Kidney (tissue), 14 donors: Measurements from ENCODE around the gene MEX3A. TPM values are rescaled to one million over a fixed set of nuclear protein-coding genes. Genes with fewer than 3 reads are reported as not detected.
"Not testable (repeated sequence)": the region's sequence is repeated elsewhere in the genome, so short reads cannot be mapped to it uniquely, and the experiment has no call there.

Experiments
- DNase-seq, 5 donors: peaks; one replicate each; pipeline ENCODE4 v3.0.0-alpha.2; 2013 to 2020
- FAIRE-seq: peaks from 2 replicates; lab custom pipeline; 2012; peaks lifted over from hg19 to GRCh38; lab: Jason Lieb, UNC
- H3K27ac ChIP-seq, 2 donors: one replicate each; pipeline ENCODE4 v1.7.0; 2013; ENCODE audit warnings: low read depth in 2 of 2, low read length in 2 of 2, inconsistent platforms in 1 of 2
- H3K27me3 ChIP-seq: one replicate; pipeline ENCODE4 v1.7.1; 2013; ENCODE audit warnings: low read length, inconsistent platforms; ENCODE audit not compliant: control insufficient read depth, insufficient read depth
- H3K36me3 ChIP-seq, 3 donors: one replicate each; pipeline versions ENCODE4 v1.7.0 to v1.7.1; 2013; ENCODE audit warnings: low read length in 3 of 3, control low read depth in 1 of 3, inconsistent platforms in 1 of 3; ENCODE audit not compliant: insufficient read depth in 3 of 3, control insufficient read depth in 2 of 3
- H3K4me1 ChIP-seq, 3 donors: one replicate each; pipeline versions ENCODE4 v1.7.0 to v1.7.1; 2013; ENCODE audit warnings: low read length in 3 of 3, inconsistent platforms in 1 of 3, low read depth in 1 of 3; ENCODE audit not compliant: control insufficient read depth in 2 of 3, insufficient read depth in 2 of 3
- H3K4me3 ChIP-seq, 3 donors: one replicate each; pipeline versions ENCODE4 v1.7.0 to v1.8.1; 2013; ENCODE audit warnings: low read length in 3 of 3, control low read depth in 1 of 3, inconsistent platforms in 1 of 3
- H3K9ac ChIP-seq, 3 donors: one replicate each; pipeline versions ENCODE4 v1.7.0 to v1.7.1; 2013; ENCODE audit warnings: low read length in 3 of 3, control low read depth in 1 of 3, inconsistent platforms in 1 of 3
- H3K9me3 ChIP-seq, 3 donors: one replicate each; pipeline versions ENCODE4 v1.7.0 to v1.7.1; 2013; ENCODE audit warnings: low read length in 3 of 3, control low read depth in 1 of 3, inconsistent platforms in 1 of 3; ENCODE audit not compliant: control insufficient read depth in 2 of 3, insufficient read depth in 1 of 3
- intact Hi-C: fragments of 100-400 bp; cut with DNase I; formaldehyde crosslinking; loops from one replicate; pipeline ENCODE4 v1.11.1; 2022
- polyA plus RNA-seq: library from polyadenylated mRNA; stranded (reverse); fragments of 350-450 nt; fragmentation: Illumina TruSeq; extraction: RNeasy Lipid Tissue Mini Kit (QIAGEN cat#74804); gene quantifications from one replicate; pipeline ENCODE4 v1.2.3, GENCODE V29; 2014; ENCODE audit warnings: low read depth, low replicate concordance; ENCODE audit not compliant: insufficient read depth
- total RNA-seq: library from RNA; stranded (reverse); fragmentation: NEBNext Ultra II Directional; extraction: Animal tissue kit (Norgen Biotek cat#: 25700); gene quantifications from one replicate; pipeline ENCODE4 v1.2.1, GENCODE V29; 2021
- TF ChIP-seq, protein P1 (sequence below): IDR thresholded peaks from 3 replicates; pipeline ENCODE4 v1.5.1; 2012; ENCODE audit warnings: mild to moderate bottlenecking, moderate library complexity, borderline replicate concordance; ENCODE audit not compliant: insufficient read depth; ENCODE audit errors: extremely low read depth
- donor health status: control.
- donor health status: control.
- donor health status: control.
- donor health status: control.
- donor health status: control.
- donor health status: DM: yes; HTN: yes; CAD: no.
- donor health status: Normal renal cell carcinoma (clear cell type).

Gene MEX3A
- total and polyA plus RNA-seq, 2 donors from 2014 or later = 1.0 to 1.7 TPM

DNA sequence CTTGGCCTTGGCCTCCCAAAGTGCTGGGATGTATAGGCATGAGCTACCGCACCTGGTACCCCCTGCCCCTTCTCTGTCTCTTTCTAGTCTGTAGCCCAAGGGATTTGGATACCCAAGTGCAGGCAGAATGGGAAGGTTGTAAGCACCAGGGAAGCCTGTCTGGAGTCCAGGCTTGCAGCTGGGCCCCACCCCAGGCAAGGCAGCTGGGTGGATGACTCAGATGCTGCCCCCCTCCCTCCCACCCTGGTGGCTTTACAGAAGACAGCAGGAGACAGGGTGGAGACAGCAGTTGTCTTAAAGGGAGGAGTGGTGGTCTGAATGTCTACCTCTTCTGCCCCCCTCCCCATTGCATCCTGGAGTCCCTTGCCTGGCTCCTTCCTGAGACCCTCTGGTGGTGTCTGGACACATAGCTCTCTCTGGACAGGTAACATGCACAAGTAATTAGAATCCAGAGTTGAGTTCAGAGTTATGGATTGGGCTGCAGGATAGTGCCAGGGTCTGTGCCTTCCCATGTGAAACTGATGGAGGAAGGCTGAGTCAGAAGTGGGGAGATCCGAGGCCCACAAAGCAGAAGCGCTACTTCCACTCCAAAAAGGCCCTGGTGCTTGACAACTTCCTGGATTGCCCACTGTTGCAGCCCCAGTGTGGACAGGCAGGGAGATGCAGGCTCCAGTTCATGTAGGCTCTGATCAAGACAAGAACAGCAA lies 37.4 kb upstream of the MEX3A start:
- no peak for FAIRE-seq
- no peaks in the 10 kb centered on the region for H3K36me3 ChIP-seq
- TF ChIP-seq, protein P1, sequence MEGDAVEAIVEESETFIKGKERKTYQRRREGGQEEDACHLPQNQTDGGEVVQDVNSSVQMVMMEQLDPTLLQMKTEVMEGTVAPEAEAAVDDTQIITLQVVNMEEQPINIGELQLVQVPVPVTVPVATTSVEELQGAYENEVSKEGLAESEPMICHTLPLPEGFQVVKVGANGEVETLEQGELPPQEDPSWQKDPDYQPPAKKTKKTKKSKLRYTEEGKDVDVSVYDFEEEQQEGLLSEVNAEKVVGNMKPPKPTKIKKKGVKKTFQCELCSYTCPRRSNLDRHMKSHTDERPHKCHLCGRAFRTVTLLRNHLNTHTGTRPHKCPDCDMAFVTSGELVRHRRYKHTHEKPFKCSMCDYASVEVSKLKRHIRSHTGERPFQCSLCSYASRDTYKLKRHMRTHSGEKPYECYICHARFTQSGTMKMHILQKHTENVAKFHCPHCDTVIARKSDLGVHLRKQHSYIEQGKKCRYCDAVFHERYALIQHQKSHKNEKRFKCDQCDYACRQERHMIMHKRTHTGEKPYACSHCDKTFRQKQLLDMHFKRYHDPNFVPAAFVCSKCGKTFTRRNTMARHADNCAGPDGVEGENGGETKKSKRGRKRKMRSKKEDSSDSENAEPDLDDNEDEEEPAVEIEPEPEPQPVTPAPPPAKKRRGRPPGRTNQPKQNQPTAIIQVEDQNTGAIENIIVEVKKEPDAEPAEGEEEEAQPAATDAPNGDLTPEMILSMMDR = no peak

DNA sequence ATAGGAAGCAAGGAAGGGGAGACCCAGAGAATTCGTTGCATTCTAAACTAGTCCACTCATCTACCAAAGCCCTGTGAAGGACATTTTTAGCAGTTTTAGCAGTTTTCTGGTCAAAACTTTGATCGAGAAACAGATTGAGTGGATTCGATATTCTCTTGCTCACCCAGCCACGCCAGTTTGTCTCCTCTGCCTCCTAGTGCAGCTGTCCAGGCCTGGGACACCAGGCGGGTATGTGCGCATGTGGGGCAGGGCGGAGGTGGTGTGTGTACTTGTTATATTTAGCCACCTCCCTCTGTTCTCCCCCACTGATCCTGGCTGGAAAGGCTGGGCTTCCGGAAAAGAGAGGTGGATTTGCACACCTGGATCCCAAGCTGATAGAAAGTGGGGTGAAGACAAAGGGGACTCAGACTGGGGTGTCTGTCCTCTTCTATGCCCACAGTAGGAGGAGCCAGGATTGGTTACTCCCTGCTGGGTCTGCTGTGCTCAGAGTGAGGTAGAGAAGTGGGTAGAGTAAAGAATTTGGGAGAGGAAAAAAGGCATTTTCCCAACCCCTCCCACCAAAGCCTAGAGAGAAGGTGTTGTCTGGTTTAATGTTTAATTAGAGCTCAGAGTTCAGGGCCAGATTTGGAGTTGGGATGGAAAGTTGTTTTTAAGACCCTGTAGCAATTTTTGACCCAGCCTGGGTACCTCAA lies 36.1 kb upstream of the MEX3A start:
- Histone ChIP-seq H3K27ac (peak overlapping the region; percentile 89 to 92), H3K4me1 (peaks cover 8 to 48% (median 45%) of the 10 kb centered on the region in 3 donors), H3K27me3 (no peaks in the 10 kb centered on the region), H3K9ac (peak overlapping the region in 2 of 3 donors; percentile 59 to 72), H3K4me3 (peak overlapping the region in 2 of 3 donors; percentile 68 to 72), H3K9me3 (no peaks in the 10 kb centered on the region), H3K36me3 (no peaks in the 10 kb centered on the region)
- DNase-seq = peak in 4 of 5 donors; percentile 34 to 89 (median 48)
- FAIRE-seq = no peak
- TF ChIP-seq, protein P1 = no peak
- intact Hi-C loops = no loop called here

More for the DNA sequence above, 37.4 kb upstream of the MEX3A start:
- peak in 1 of 5 donors; percentile 79 for DNase-seq
- peak overlapping the region; percentile 47 to 57 for H3K27ac ChIP-seq
- H3K27me3 ChIP-seq = no peaks in the 10 kb centered on the region
- peak overlapping the region in 1 of 3 donors; percentile 28 for H3K4me3 ChIP-seq
- H3K9ac ChIP-seq = no peak overlapping the region
- H3K9me3 ChIP-seq = no peaks in the 10 kb centered on the region
- intact Hi-C loops = no loop called here
- H3K4me1 ChIP-seq = peaks cover 12 to 56% (median 50%) of the 10 kb centered on the region in 3 donors

- no peak for FAIRE-seq
Measured at GRCh38 chr1:156117414-156118176, 35.3 kb upstream of the MEX3A start.

DNA sequence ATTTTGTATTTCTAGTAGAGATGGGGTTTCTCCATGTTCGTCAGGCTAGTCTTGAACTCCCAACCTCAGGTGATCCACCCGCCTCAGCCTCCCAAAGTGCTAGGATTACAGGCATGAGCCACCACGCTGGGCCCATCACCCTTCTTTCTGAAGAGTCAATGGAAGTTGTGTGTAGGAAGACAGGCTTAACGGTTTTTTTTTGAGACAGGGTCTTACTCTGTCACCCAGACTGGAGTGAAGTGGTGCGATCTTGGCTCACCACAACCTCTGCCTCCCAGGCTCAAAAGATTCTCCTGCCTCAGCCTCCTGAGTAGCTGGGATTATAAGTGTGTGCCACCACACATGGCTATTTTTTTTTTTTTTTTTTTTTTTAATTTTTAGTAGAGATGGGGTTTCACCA lies 34.5 kb upstream of the MEX3A start:
- DNase-seq, H3K27me3 ChIP-seq, FAIRE-seq, H3K36me3 ChIP-seq, intact Hi-C loops, H3K9me3 ChIP-seq: not testable (repeated sequence)
- H3K9ac ChIP-seq = peak overlapping the region in 1 of 3 donors; percentile 70
- H3K4me3 ChIP-seq = peak overlapping the region in 2 of 3 donors; percentile 89 to 99
- H3K27ac ChIP-seq = peak overlapping the region; percentile 65 to 95
- peaks cover 3 to 35% (median 31%) of the 10 kb centered on the region in 3 donors for H3K4me1 ChIP-seq

More at GRCh38 chr1:156117414-156118176, 35.3 kb upstream of the MEX3A start:
- Histone ChIP-seq H3K27ac (peak overlapping the region; percentile 89 to 92), H3K4me3 (peak overlapping the region in 2 of 3 donors; percentile 68 to 72), H3K9me3 (no peaks in the 10 kb centered on the region), H3K36me3 (no peaks in the 10 kb centered on the region), H3K27me3 (no peaks in the 10 kb centered on the region), H3K9ac (peak overlapping the region in 2 of 3 donors; percentile 59 to 72), H3K4me1 (peaks cover 3 to 41% (median 38%) of the 10 kb centered on the region in 3 donors)
- peak in 1 of 5 donors; percentile 22 for DNase-seq
- TF ChIP-seq, protein P1 = no peak
- intact Hi-C loops = no loop called here
